Subcutaneous adipose tissue (tissue), 4 donors: ENCODE results near the gene TSPAN11. TPM values are rescaled to one million over a fixed set of nuclear protein-coding genes. Genes with fewer than 3 reads are reported as not detected.

ENCODE experiments used
- CTCF ChIP-seq: fragments of 450-650 bp; IDR thresholded peaks from one replicate; pipeline ENCODE4 v1.5.1; 2016; ENCODE audit warnings: low read depth, mild to moderate bottlenecking, control low read depth, antibody characterized with exemption, moderate library complexity
- total RNA-seq, 4 donors: library from RNA; depleted of rRNA; stranded (reverse); fragments of >200 nt; gene quantifications; one replicate each; pipeline ENCODE4 v1.1.0, GENCODE V29; 2016

The TSPAN11 gene
- total RNA-seq, 4 donors from 2014 or later, result 0.19 to 1.4 (median 0.22) TPM; not detected in 1

DNA sequence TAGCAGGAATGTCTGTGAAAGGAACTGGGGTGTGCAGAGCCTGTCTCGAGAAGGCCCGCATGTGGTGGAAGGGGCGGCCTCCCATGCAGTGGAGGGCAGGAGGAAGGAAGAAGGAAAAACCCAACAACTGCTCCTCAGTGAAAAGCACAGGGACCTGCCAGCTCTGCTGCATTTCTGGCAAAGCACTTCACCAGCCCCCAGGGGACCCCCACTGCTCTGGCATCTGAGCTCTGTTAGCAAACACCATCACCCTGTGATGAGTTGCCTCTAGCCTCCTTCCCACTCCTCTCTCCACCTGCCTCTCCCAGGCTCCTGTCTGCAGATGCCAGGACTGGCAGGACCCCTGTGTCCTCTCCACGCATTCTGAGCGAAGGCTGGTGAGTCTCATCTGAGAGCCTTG, 78.1 kb downstream of the TSPAN11 start:
- no peak for TF ChIP-seq CTCF

- no peak for TF ChIP-seq CTCF
These were observed 78.9 kb downstream of the TSPAN11 start for GRCh38 chr12:31005256-31005943.

GRCh38 chr12:31005944-31006361, 79.4 kb downstream of the TSPAN11 start:
- no peak for TF ChIP-seq CTCF

GRCh38 chr12:31006416-31007152, 80.0 kb downstream of the TSPAN11 start:
- no peak for TF ChIP-seq CTCF

DNA sequence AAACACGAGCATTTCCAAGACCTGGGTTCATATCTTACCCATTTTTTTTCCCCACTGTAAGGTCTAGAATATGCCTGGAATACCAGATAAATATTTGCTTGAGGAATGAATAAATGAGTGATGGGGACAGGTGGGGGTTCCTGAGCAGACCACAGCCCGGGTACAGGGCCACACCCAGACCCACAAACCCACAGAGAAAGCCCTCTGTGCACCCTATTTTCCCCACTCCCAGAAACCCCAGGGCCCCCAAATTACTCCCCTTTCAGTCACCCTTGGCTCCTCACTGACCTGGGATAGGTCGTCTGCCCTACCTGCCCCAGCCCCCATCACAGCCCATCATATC, 80.6 kb downstream of the TSPAN11 start:
- no peak for TF ChIP-seq CTCF

DNA sequence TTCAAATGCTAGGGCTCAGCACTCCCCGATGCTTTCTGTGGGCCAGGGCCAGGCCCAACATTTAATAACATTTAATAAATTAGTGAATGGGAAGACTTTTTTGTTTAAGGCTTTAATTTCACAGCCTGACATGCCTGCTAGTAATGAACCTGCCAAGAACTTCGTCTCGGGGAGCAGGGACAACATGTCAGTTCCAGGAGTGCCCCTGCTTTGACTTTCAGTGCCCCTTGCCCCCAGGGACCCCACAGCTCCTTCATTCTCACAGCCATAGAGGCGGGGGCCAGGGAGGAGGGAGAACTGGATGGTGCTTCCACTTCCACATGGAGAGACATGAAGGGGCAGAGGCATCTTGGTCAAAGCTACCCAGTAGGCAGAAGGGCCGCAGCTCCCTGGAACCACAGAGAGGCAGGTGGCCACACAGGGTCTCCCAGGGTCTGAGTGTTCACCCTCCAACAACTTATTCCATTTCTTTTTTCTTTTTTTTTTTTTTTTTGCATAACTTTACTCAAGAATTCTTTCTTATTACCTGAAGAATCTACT, 81.2 kb downstream of the TSPAN11 start:
- TF ChIP-seq CTCF, result no peak

DNA sequence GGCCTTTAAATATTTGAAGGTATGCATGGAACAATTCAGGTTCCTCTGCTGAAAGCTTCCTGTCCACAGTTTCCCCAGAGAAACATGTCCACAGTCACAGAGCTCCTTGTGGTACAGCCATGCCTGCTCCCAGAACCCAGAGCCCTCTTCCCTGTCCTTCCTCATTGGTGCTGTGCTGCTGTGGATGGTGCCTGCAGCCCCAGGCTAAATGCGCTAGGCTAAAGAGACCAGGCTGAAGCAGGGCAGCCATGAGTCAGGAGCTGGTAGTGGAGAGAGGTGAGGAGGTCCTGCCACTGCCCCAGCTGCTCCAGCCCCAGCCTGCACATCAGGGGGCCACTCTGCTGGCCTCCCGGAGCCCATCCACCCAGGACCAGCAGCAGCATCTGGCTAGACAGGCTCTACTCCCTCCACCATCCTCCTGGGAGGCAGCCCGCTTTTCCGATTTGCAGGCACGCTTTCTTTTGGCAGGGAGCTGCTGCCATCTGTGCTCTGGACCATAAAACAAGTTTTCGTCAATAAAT, 81.8 kb downstream of the TSPAN11 start:
- TF ChIP-seq CTCF, result no peak
